Activated CD8-positive, alpha-beta memory T cell treated with anti-CD3 and anti-CD28 coated beads, Interleukin-2, amount 10 ng/mL, durations not matched to agents 7 days and 5 days (primary cell): ENCODE data around the gene ATP10D. TPM values are rescaled to one million over a fixed set of nuclear protein-coding genes. Genes with fewer than 3 reads are reported as not detected.
"Not testable (repeated sequence)": the region's sequence is repeated elsewhere in the genome, so short reads cannot be mapped to it uniquely, and the experiment has no call there.

ENCODE experiments used
- ATAC-seq: fragments of 150-1000 bp; cut with Tn5 transposase; one replicate; pipeline ENCODE4 v1.10.0; 2021; ENCODE audit warnings: moderate library complexity
- CTCF ChIA-PET: fragments of 350-600 bp; sonication (Branson Sonifier 250); formaldehyde crosslinking; loops from one replicate; lab custom pipeline; 2021; ENCODE audit warnings: antibody characterized with exemption; lab: Charles Lee
- DNase-seq: peaks from one replicate; pipeline ENCODE4 v3.0.0-alpha.2; 2020
- H3K27ac Mint-ChIP-seq: one replicate; pipeline ENCODE4 v1.8.0; 2021; ENCODE audit warnings: mild to moderate bottlenecking, mixed read lengths
- H3K27me3 Mint-ChIP-seq: one replicate; pipeline ENCODE4 v1.8.0; 2021; ENCODE audit warnings: mixed read lengths
- H3K36me3 Mint-ChIP-seq: one replicate; pipeline ENCODE4 v1.8.0; 2021; ENCODE audit warnings: mild to moderate bottlenecking, mixed read lengths
- H3K4me1 Mint-ChIP-seq: one replicate; pipeline ENCODE4 v1.8.0; 2021; ENCODE audit warnings: mixed read lengths
- H3K4me3 Mint-ChIP-seq: one replicate; pipeline ENCODE4 v1.8.0; 2021; ENCODE audit warnings: mild to moderate bottlenecking, moderate library complexity, mixed read lengths
- H3K9me3 Mint-ChIP-seq: one replicate; pipeline ENCODE4 v1.8.0; 2022; ENCODE audit warnings: low read depth, mixed read lengths
- total RNA-seq, 2 experiments: library from RNA; stranded (reverse); gene quantifications; one replicate each; pipeline ENCODE4 v1.2.3, GENCODE V29; 2021

The ATP10D gene
- total RNA-seq, 2 experiments from 2014 or later: 18.9 to 25.9 TPM

GRCh38 chr4:47473141-47473750 lies 11.8 kb upstream of the ATP10D start:
- no peaks in the 10 kb centered on the region for H3K9me3 Mint-ChIP-seq
- no peaks in the 10 kb centered on the region for H3K4me1 Mint-ChIP-seq
- no peak overlapping the region for H3K4me3 Mint-ChIP-seq
- H3K27me3 Mint-ChIP-seq: peaks cover 9% of the 10 kb centered on the region
- CTCF ChIA-PET: interaction anchor here (1.7 kb wide), 1 partner anchor 10 kb away, joined by 6 read pairs; the partner anchor contains the start of gene COMMD8
- ATAC-seq: no peak
- H3K27ac Mint-ChIP-seq: no peak overlapping the region
- no peaks in the 10 kb centered on the region for H3K36me3 Mint-ChIP-seq
- DNase-seq: no peak

GRCh38 chr4:47474799-47475198 lies 10.3 kb upstream of the ATP10D start:
- peaks cover 4% of the 10 kb centered on the region for H3K27me3 Mint-ChIP-seq
- no peak for DNase-seq
- no peaks in the 10 kb centered on the region for H3K9me3 Mint-ChIP-seq
- no peaks in the 10 kb centered on the region for H3K4me1 Mint-ChIP-seq
- H3K4me3 Mint-ChIP-seq: no peak overlapping the region
- CTCF ChIA-PET: interaction anchor here (1.2 kb wide), 1 partner anchor 11 kb away, joined by 3 read pairs; the partner anchor contains the start of gene COMMD8
- no peaks in the 10 kb centered on the region for H3K36me3 Mint-ChIP-seq
- ATAC-seq: no peak
- H3K27ac Mint-ChIP-seq: no peak overlapping the region

GRCh38 chr4:47475411-47475810 lies 9.7 kb upstream of the ATP10D start:
- Mint-ChIP-seq H3K4me3 (no peak overlapping the region), H3K36me3 (no peaks in the 10 kb centered on the region), H3K4me1 (no peaks in the 10 kb centered on the region), H3K27me3 (peaks cover 6% of the 10 kb centered on the region), H3K9me3 (no peaks in the 10 kb centered on the region), H3K27ac (no peak overlapping the region)
- DNase-seq: no peak
- CTCF ChIA-PET: interaction anchor here (1.2 to 1.4 kb wide), 3 partner anchors 9 to 89 kb away, joined by 3 to 4 read pairs (median 4); partner anchors contain the start of genes ATP10D and COMMD8
- ATAC-seq: no peak

GRCh38 chr4:47478804-47479203 lies 6.3 kb upstream of the ATP10D start:
- Mint-ChIP-seq H3K4me3 (no peak overlapping the region), H3K36me3 (no peaks in the 10 kb centered on the region), H3K27me3 (peaks cover 6% of the 10 kb centered on the region), H3K9me3 (no peaks in the 10 kb centered on the region), H3K4me1 (peaks cover 9% of the 10 kb centered on the region), H3K27ac (no peak overlapping the region)
- no peak for ATAC-seq
- no peak for DNase-seq
- CTCF ChIA-PET: no interaction called here

- no peak overlapping the region for H3K4me3 Mint-ChIP-seq
- no peak for ATAC-seq
These were observed 2.7 kb upstream of the ATP10D start for GRCh38 chr4:47482326-47482725.

GRCh38 chr4:47483745-47484144 lies 1.3 kb upstream of the ATP10D start:
- no peak for DNase-seq

More at GRCh38 chr4:47482326-47482725, 2.7 kb upstream of the ATP10D start:
- H3K27me3 Mint-ChIP-seq: peaks cover 3% of the 10 kb centered on the region
- peaks cover 2% of the 10 kb centered on the region for H3K36me3 Mint-ChIP-seq
- H3K9me3 Mint-ChIP-seq: no peaks in the 10 kb centered on the region
- DNase-seq: no peak
- CTCF ChIA-PET: interaction anchor here (0.9 to 2.6 kb wide), 3 partner anchors 10 to 90 kb away, joined by 4 to 11 read pairs (median 4); partner anchors contain the start of gene COMMD8
- H3K27ac Mint-ChIP-seq: no peak overlapping the region
- H3K4me1 Mint-ChIP-seq: peaks cover 28% of the 10 kb centered on the region

GRCh38 chr4:47484168-47484567 lies 907 bp upstream of the ATP10D start:
- H3K4me1 Mint-ChIP-seq: peaks cover 28% of the 10 kb centered on the region
- peaks cover 3% of the 10 kb centered on the region for H3K27me3 Mint-ChIP-seq
- no peak for ATAC-seq
- peak overlapping the region; percentile 50 for H3K27ac Mint-ChIP-seq
- peaks cover 6% of the 10 kb centered on the region for H3K36me3 Mint-ChIP-seq
- no peak for DNase-seq
- CTCF ChIA-PET: interaction anchor here (1.1 to 2.4 kb wide), 7 partner anchors 8 to 87 kb away, joined by 3 to 16 read pairs (median 3); partner anchors contain the start of gene COMMD8
- peak overlapping the region; percentile 98 for H3K4me3 Mint-ChIP-seq
- no peaks in the 10 kb centered on the region for H3K9me3 Mint-ChIP-seq

More at GRCh38 chr4:47483745-47484144, 1.3 kb upstream of the ATP10D start:
- Mint-ChIP-seq H3K4me1 (peaks cover 28% of the 10 kb centered on the region), H3K27ac (no peak overlapping the region), H3K36me3 (peaks cover 2% of the 10 kb centered on the region), H3K9me3 (no peaks in the 10 kb centered on the region), H3K4me3 (no peak overlapping the region), H3K27me3 (peaks cover 3% of the 10 kb centered on the region)
- ATAC-seq: no peak
- CTCF ChIA-PET: interaction anchor here (0.9 to 2.4 kb wide), 6 partner anchors 21 to 450 kb away, joined by 3 to 16 read pairs (median 3); partner anchors contain the start of gene COMMD8

GRCh38 chr4:47485768-47486167 lies 693 bp downstream of the ATP10D start:
- Mint-ChIP-seq H3K4me1 (peaks cover 31% of the 10 kb centered on the region), H3K9me3 (no peaks in the 10 kb centered on the region), H3K36me3 (peaks cover 6% of the 10 kb centered on the region), H3K4me3 (peak overlapping the region; percentile 98), H3K27ac (peak overlapping the region; percentile 95), H3K27me3 (no peaks in the 10 kb centered on the region)
- CTCF ChIA-PET: interaction anchor here (0.9 to 2.4 kb wide), 6 partner anchors 23 to 81 kb away, joined by 3 to 16 read pairs (median 3); partner anchors contain the start of gene COMMD8
- no peak for ATAC-seq
- no peak for DNase-seq

- Mint-ChIP-seq H3K27me3 (no peaks in the 10 kb centered on the region), H3K4me1 (peaks cover 31% of the 10 kb centered on the region), H3K9me3 (no peaks in the 10 kb centered on the region), H3K4me3 (peak overlapping the region; percentile 98), H3K36me3 (peaks cover 9% of the 10 kb centered on the region), H3K27ac (peak overlapping the region; percentile 95)
- CTCF ChIA-PET: interaction anchor here (1.9 kb wide), 1 partner anchor 81 kb away, joined by 5 read pairs; no protein-coding TSS in a partner anchor
- DNase-seq (no peak), ATAC-seq (no peak)
These were observed 1.2 kb downstream of the ATP10D start for GRCh38 chr4:47486231-47486673.

- CTCF ChIA-PET, H3K27me3 Mint-ChIP-seq, H3K27ac Mint-ChIP-seq, H3K9me3 Mint-ChIP-seq, DNase-seq, ATAC-seq, H3K4me3 Mint-ChIP-seq: not testable (repeated sequence)
- H3K36me3 Mint-ChIP-seq: peaks cover 13% of the 10 kb centered on the region
- H3K4me1 Mint-ChIP-seq: peaks cover 31% of the 10 kb centered on the region
These were observed 1.7 kb downstream of the ATP10D start for GRCh38 chr4:47486727-47487126.

GRCh38 chr4:47488706-47489105 lies 3.6 kb downstream of the ATP10D start:
- peaks cover 23% of the 10 kb centered on the region for H3K4me1 Mint-ChIP-seq
- H3K4me3 Mint-ChIP-seq: no peak overlapping the region
- no peaks in the 10 kb centered on the region for H3K9me3 Mint-ChIP-seq
- DNase-seq (no peak), ATAC-seq (no peak)
- H3K36me3 Mint-ChIP-seq: peaks cover 13% of the 10 kb centered on the region
- H3K27me3 Mint-ChIP-seq: no peaks in the 10 kb centered on the region
- H3K27ac Mint-ChIP-seq: no peak overlapping the region
- CTCF ChIA-PET: no interaction called here

GRCh38 chr4:47490550-47490949 lies 5.5 kb downstream of the ATP10D start:
- DNase-seq (no peak), ATAC-seq (peak; percentile 74)
- no peaks in the 10 kb centered on the region for H3K27me3 Mint-ChIP-seq
- H3K4me3 Mint-ChIP-seq: no peak overlapping the region
- H3K36me3 Mint-ChIP-seq: peaks cover 13% of the 10 kb centered on the region
- CTCF ChIA-PET: interaction anchor here (1.0 to 1.7 kb wide), 2 partner anchors 27 to 74 kb away, joined by 3 to 4 read pairs; partner anchors contain the start of gene COMMD8
- H3K9me3 Mint-ChIP-seq: no peaks in the 10 kb centered on the region
- H3K4me1 Mint-ChIP-seq: peaks cover 10% of the 10 kb centered on the region
- H3K27ac Mint-ChIP-seq: no peak overlapping the region

- no peak for DNase-seq
- Mint-ChIP-seq H3K9me3 (no peaks in the 10 kb centered on the region), H3K27ac (no peak overlapping the region), H3K4me1 (peaks cover 12% of the 10 kb centered on the region), H3K36me3 (peaks cover 11% of the 10 kb centered on the region), H3K4me3 (no peak overlapping the region), H3K27me3 (no peaks in the 10 kb centered on the region)
- no peak for ATAC-seq
- CTCF ChIA-PET: no interaction called here
These were observed 8.4 kb downstream of the ATP10D start for GRCh38 chr4:47493238-47494123.
